Mucosa of rectum (tissue), 2 donors: ENCODE results near the gene NME4.
"Not testable (repeated sequence)": the region's sequence is repeated elsewhere in the genome, so short reads cannot be mapped to it uniquely, and the experiment has no call there.

Experiments used
- H3K27ac ChIP-seq, 2 donors: one replicate each; pipeline ENCODE4 v1.7.0; 2013; ENCODE audit warnings: inconsistent platforms in 2 of 2, low read depth in 2 of 2, low read length in 2 of 2
- H3K27me3 ChIP-seq, 2 donors: one replicate each; pipeline ENCODE4 v1.7.0; 2013; ENCODE audit warnings: low read length in 2 of 2; ENCODE audit not compliant: control insufficient read depth in 2 of 2, insufficient read depth in 2 of 2
- H3K36me3 ChIP-seq, 2 donors: one replicate each; pipeline ENCODE4 v1.7.0; 2013; ENCODE audit warnings: low read length in 2 of 2; ENCODE audit not compliant: control insufficient read depth in 2 of 2, insufficient read depth in 2 of 2
- H3K4me1 ChIP-seq, 2 donors: one replicate each; pipeline ENCODE4 v1.7.0; 2013; ENCODE audit warnings: low read length in 2 of 2, mild to moderate bottlenecking in 1 of 2; ENCODE audit not compliant: control insufficient read depth in 2 of 2, insufficient read depth in 2 of 2
- H3K4me3 ChIP-seq, 2 donors: one replicate each; pipeline ENCODE4 v1.7.0; 2013; ENCODE audit warnings: low read length in 2 of 2
- H3K9ac ChIP-seq, 2 donors: one replicate each; pipeline ENCODE4 v1.7.0; 2013; ENCODE audit warnings: low read length in 2 of 2, low read depth in 1 of 2, mild to moderate bottlenecking in 1 of 2
- H3K9me3 ChIP-seq, 2 donors: one replicate each; pipeline ENCODE4 v1.7.0; 2013; ENCODE audit warnings: low read length in 2 of 2; ENCODE audit not compliant: control insufficient read depth in 2 of 2
- donor health status: healthy.
- donor health status: Normal muscosa, but diverticular disease.

NME4 gene

DNA sequence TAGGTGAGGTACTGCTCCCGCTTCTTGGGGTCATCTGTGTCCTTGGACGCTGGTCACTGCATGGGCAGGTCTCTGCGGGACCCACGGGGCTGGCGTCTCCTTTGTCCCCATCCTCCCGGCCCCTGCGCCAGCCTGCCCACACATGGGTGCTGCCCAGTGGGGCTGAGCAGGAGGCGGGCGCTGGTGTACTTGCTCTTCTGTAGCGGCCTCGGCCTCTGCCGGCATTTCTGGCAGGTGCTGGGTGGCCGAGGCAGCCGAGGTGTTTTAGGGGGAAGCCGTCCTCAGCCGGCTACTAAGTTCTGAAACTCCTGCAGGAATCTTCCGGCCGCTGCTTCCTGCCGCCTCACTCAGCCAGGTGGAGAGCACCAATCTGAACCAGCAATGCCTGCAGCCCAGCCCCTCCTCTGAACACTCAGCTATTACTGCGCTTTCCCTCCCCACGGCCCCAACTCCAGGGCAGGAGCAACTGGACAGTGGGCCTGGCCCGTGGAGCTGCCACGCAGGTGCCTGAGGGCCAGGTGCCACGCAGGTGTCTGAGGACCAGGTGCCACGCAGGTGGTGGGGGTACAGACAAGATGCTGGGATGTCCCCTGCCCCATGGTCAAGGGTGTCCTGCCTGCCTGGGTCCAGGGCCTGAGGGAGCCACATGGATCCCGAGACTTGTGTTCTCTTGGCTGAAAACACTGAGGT lies 14.7 kb downstream of the NME4 start:
- Histone ChIP-seq H3K27me3 (no peaks in the 10 kb centered on the region), H3K27ac (no peak overlapping the region), H3K4me1 (no peaks in the 10 kb centered on the region), H3K36me3 (peaks cover 6 to 14% of the 10 kb centered on the region in 2 donors), H3K9me3 (no peaks in the 10 kb centered on the region), H3K9ac (no peak overlapping the region), H3K4me3 (no peak overlapping the region)

DNA sequence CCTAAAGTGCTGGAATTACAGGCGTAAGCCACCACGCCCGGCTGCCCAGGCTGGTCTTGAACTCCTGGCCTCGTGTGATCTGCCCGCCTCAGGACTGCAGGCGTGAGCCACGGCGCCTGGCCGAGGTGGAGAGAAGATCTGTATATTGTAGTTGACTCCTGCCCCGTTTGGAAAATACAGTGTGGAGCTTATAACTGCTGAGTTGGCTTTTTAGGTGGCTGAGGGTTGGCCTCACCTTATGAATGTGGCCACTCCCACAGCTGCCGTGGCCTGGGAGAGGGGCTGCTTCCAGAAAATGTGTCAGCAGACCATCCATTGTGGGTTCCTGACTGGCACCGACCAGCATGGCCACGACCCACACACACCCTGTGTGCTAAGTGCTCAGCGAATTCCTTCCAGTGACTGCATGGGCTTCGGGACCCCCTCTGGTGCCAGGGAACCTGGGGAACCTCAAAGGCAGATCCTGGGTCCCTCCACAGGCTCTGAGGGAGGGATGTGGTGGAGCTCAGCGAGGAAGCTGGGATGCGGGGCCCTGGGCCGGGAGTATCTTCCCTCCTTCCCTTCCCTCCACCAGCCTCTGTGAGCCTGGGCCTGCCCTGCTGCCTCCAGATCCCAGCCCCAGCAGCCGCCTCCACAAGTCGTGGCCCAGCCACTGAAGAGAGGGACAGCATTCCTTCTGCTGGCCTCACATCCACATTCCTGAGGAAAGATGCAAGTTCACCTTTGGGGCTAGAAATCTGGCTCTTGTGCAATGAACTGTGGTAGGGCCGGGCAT lies 17.6 kb downstream of the NME4 start:
- Histone ChIP-seq H3K9me3 (no peaks in the 10 kb centered on the region), H3K4me1 (no peaks in the 10 kb centered on the region), H3K4me3 (no peak overlapping the region), H3K27me3 (no peaks in the 10 kb centered on the region), H3K36me3 (peaks cover 6 to 13% of the 10 kb centered on the region in 2 donors), H3K27ac (no peak overlapping the region), H3K9ac (no peak overlapping the region)

DNA sequence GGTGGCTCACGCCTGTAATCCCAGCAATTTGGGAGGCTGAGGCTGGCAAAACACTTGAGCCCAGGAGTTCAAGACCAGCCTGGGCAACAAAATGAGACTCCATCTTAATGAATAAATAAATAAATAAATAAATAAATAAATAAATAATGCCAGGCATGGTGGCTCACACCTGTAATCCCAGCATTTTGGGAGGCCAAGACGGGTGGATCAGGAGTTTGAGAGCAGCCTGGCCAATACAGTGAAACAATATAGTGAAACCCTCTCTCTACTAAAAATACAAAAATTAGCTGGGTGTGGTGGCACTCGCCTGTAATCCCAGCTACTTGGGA lies 18.1 kb downstream of the NME4 start:
- H3K9me3 ChIP-seq, H3K36me3 ChIP-seq, H3K9ac ChIP-seq, H3K27me3 ChIP-seq, H3K27ac ChIP-seq, H3K4me1 ChIP-seq, H3K4me3 ChIP-seq: not testable (repeated sequence)

DNA sequence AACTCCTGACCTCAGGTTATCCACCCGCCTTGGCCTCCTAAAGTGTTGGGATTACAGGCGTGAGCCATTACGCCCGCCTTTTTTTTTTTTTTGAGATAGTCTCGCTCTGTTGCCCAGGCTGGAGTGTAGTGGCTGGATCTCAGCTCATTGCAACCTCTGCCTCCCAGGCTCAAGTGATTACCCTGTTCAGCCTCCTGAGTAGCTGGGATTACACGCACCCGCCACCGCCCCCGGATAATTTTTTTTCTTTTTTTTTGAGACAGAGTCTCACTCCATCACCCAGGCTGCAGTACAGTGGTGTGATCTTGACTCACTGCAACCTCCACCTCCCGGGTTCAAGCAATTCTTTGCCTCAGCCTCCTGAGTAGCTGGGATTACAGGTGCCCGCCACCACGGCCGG lies 25.2 kb downstream of the NME4 start:
- not testable (repeated sequence) for H3K27me3 ChIP-seq, H3K36me3 ChIP-seq, H3K27ac ChIP-seq, H3K4me3 ChIP-seq, H3K9ac ChIP-seq, H3K9me3 ChIP-seq
- peaks cover 11 to 21% of the 10 kb centered on the region in 2 donors for H3K4me1 ChIP-seq

DNA sequence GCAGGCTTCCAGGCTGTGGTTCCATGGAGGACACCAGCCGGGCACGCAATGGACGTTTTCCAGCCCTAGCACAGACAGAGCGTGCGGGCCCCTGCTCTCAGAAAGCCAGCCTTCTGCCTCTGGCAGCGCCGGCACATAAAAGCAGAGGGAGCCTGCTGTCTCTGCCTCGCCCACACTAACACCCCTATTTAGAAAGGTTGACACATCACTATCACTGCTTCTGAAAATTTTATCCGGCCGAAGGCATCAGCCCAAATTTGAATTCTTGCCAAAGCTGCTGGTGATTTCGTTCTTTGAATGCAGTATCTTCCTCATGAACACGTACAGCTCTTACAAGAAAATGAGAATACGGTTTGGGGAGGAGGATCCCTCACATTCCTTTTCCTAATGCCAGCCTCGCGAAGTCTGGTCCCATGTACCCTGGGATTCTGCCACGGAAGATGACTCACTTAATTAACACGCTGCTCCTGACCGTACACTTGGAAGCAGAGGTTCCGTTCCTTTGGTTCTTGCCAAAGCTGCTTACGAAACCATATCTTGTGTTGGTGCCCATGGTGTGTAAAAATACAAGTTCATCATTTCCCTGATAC lies 27.1 kb downstream of the NME4 start:
- Histone ChIP-seq H3K36me3 (no peaks in the 10 kb centered on the region), H3K27ac (peak overlapping the region; percentile 64 to 84), H3K9ac (peak overlapping the region; percentile 15 to 78), H3K4me3 (peak overlapping the region; percentile 75 to 77), H3K9me3 (no peaks in the 10 kb centered on the region), H3K27me3 (peaks cover 2 to 9% of the 10 kb centered on the region in 2 donors), H3K4me1 (peaks cover 11 to 24% of the 10 kb centered on the region in 2 donors)

DNA sequence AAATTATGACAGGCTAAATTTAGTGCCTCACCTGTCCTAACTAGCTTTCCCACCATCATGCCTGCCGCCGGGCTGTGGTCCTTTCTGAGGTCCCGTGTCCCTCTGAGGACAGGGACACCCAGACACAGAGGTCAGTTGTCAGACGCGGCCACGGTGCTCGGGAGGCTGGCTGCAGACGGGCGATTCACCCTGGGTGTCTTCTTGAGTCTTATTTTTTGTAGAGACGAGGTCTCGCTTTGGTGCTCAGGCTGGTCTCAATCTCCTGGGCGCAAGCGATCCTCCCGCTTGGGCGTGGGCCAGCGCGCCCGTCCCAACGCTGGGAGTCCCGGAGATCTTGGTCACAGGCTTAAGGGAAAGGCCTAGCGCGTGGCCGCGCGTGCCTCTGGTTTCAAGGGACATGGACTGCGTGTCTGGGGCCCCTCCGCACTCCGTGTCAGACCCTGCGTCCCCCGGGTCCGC lies 27.7 kb downstream of the NME4 start:
- H3K9me3 ChIP-seq = no peaks in the 10 kb centered on the region
- peak overlapping the region; percentile 64 to 84 for H3K27ac ChIP-seq
- H3K9ac ChIP-seq = peak overlapping the region; percentile 15 to 78
- H3K4me3 ChIP-seq = peak overlapping the region; percentile 75 to 77
- no peaks in the 10 kb centered on the region for H3K36me3 ChIP-seq
- peaks cover 11 to 24% of the 10 kb centered on the region in 2 donors for H3K4me1 ChIP-seq
- H3K27me3 ChIP-seq = peaks cover 2 to 9% of the 10 kb centered on the region in 2 donors

DNA sequence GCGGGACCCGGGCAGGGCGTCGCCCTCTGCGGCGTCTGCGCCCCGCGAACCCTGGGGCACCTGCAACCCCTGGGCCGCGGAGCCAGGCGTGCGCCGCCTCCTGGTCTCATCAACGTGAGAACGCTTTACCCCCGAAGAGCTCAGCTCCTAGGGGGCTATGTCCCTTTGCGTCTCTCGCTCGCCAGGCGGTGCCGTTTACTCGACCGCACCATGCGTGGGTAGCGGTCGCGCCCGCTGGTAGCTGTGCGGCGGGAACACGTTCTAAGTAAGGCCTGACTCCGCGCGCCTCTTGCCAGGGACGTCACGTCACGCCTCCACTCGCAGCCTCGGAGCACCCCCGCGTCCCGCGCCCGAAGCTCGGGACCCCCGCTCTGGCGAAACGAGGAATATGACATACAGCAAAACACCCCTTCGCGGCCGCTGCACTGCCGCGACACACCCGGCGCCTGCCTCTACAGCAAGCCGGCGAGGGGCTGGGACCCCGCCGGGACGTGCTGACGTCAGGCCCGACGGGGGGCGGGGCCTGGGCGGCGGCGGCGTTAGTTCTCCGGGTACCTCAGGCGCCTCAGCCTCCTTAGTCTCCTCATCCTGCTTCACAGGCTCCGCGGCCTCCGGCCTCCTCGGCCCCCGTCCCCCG lies 28.2 kb downstream of the NME4 start, which contains the start of gene RAB11FIP3:
Gene RAB11FIP3, plus strand, starts transcription at position 568 of the 637 bp plus-strand sequence. CDS start 358 bp downstream, outside the sequence.
- Histone ChIP-seq H3K9ac (peak within 1 kb of the TSS; percentile 56 to 78), H3K9me3 (no peaks in the 10 kb centered on the region), H3K36me3 (no peaks in the 10 kb centered on the region), H3K27ac (peak within 1 kb of the TSS; percentile 64 to 84), H3K27me3 (peaks cover 2 to 9% of the 10 kb centered on the region in 2 donors), H3K4me1 (peaks cover 11 to 24% of the 10 kb centered on the region in 2 donors), H3K4me3 (peak within 1 kb of the TSS; percentile 75 to 77)

DNA sequence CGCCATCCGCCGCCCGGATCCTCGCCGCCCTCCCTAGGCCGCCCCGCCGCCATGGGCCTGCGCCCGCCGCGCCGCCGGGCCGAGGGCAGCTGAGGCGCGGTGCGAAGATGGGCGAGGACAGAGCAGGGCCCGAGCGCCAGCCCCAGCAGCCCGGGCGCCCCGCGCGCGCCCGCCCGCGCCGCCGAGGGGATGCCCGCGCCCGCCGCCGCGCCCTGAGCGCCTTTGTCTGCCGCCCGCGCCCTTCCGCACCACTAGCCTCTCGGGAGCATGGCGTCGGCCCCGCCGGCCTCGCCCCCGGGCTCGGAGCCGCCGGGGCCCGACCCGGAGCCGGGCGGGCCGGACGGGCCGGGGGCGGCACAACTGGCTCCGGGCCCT lies 28.7 kb downstream of the NME4 start:
- H3K9ac ChIP-seq = no peak overlapping the region
- H3K4me3 ChIP-seq = peak overlapping the region; percentile 75 to 77
- peak overlapping the region; percentile 64 to 84 for H3K27ac ChIP-seq
- no peaks in the 10 kb centered on the region for H3K9me3 ChIP-seq
- H3K27me3 ChIP-seq = peaks cover 2 to 9% of the 10 kb centered on the region in 2 donors
- H3K36me3 ChIP-seq = no peaks in the 10 kb centered on the region
- H3K4me1 ChIP-seq = peaks cover 11 to 24% of the 10 kb centered on the region in 2 donors

DNA sequence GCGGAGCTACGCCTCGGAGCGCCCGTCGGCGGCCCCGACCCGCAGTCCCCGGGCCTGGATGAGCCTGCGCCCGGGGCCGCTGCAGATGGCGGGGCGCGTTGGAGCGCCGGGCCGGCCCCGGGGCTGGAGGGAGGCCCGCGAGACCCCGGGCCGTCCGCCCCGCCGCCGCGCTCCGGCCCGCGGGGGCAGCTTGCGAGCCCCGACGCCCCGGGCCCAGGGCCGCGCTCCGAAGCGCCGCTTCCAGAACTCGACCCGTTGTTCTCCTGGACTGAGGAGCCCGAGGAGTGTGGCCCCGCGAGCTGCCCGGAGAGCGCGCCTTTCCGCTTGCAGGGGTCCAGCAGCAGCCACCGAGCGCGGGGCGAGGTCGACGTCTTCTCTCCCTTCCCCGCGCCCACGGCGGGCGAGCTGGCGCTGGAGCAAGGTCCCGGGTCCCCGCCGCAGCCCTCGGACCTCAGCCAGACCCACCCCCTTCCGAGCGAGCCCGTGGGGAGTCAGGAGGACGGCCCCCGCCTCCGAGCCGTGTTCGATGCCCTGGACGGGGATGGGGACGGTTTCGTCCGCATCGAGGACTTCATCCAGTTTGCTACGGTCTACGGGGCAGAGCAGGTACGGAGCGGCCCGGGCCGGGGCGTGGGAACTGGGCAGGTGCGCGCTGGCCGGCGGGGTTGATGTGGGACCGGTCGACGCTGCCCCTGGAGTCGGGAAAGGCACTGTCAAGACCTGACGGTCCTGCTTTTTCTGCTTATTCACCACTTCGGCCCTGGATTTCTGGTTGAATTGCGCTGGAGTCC lies 29.3 kb downstream of the NME4 start:
- H3K4me3 ChIP-seq = peak overlapping the region; percentile 69 to 72
- peaks cover 11 to 24% of the 10 kb centered on the region in 2 donors for H3K4me1 ChIP-seq
- H3K9me3 ChIP-seq = no peaks in the 10 kb centered on the region
- H3K9ac ChIP-seq = peak overlapping the region; percentile 41 to 64
- H3K36me3 ChIP-seq = no peaks in the 10 kb centered on the region
- peaks cover 2 to 9% of the 10 kb centered on the region in 2 donors for H3K27me3 ChIP-seq
- no peak overlapping the region for H3K27ac ChIP-seq
